MM.1S (cell line): ENCODE data around the gene DHRS7C.

Source experiments
- CTCF ChIP-seq: fragments of 300-600 bp; sonication (generic); IDR thresholded peaks from 2 replicates; pipeline ENCODE4 v1.5.1; 2016; ENCODE audit warnings: antibody characterized with exemption, low read length, mixed read lengths
- EZH2 ChIP-seq: fragments of 300-600 bp; sonication (generic); optimal IDR thresholded peaks from 2 replicates; pipeline ENCODE3; 2017; ENCODE audit warnings: low read depth, mild to moderate bottlenecking, antibody characterized with exemption, low read length, mixed read lengths
- EZH2phosphoT487 ChIP-seq: fragments of 300-600 bp; sonication (generic); IDR thresholded peaks from 2 replicates; pipeline ENCODE4 v1.6.1; 2018; ENCODE audit warnings: antibody characterized with exemption, low read length

GRCh38 chr17:9765322-9765721 is 26.1 kb downstream of the DHRS7C start:
- TF ChIP-seq EZH2 (no peak), CTCF (no peak), EZH2phosphoT487 (no peak)
